ENCODE results near the gene TUBB2A.

The TUBB2A gene

GRCh38 chr6:3117912-3118352, 39.4 kb downstream of the TUBB2A start:
- Histone ChIP-seq H4K20me1 (ENCODE audit: insufficient read depth) (no peaks in the 10 kb centered on the region), H3K4me1 (ENCODE audit: low read depth, poor library complexity, severe bottlenecking) (peaks cover 26% of the 10 kb centered on the region), H3K4me2 (peak overlapping the region; percentile 89), H3K27me3 (ENCODE audit: insufficient read depth, low read depth) (no peaks in the 10 kb centered on the region), H2AFZ (ENCODE audit: low read depth) (peak overlapping the region; percentile 61; the same call in 1 of the 2 replicates), H3K9ac (peak overlapping the region; percentile 59; the same call in 1 of the 2 replicates), H3K27ac (peak overlapping the region; percentile 26), H3K36me3 (ENCODE audit: insufficient read depth) (no peaks in the 10 kb centered on the region), H3K4me3 (IDR thresholded peaks at IDR 0.05; ENCODE audit: insufficient read depth, low read depth, low read length) (no peak overlapping the region), H3K79me2 (ENCODE audit: insufficient read depth, low read depth) (no peaks in the 10 kb centered on the region)
- TF ChIP-seq, protein P1, sequence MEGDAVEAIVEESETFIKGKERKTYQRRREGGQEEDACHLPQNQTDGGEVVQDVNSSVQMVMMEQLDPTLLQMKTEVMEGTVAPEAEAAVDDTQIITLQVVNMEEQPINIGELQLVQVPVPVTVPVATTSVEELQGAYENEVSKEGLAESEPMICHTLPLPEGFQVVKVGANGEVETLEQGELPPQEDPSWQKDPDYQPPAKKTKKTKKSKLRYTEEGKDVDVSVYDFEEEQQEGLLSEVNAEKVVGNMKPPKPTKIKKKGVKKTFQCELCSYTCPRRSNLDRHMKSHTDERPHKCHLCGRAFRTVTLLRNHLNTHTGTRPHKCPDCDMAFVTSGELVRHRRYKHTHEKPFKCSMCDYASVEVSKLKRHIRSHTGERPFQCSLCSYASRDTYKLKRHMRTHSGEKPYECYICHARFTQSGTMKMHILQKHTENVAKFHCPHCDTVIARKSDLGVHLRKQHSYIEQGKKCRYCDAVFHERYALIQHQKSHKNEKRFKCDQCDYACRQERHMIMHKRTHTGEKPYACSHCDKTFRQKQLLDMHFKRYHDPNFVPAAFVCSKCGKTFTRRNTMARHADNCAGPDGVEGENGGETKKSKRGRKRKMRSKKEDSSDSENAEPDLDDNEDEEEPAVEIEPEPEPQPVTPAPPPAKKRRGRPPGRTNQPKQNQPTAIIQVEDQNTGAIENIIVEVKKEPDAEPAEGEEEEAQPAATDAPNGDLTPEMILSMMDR (conservative IDR thresholded peaks at IDR 0.05; ENCODE audit: low read depth, low read length), result no peak

DNA sequence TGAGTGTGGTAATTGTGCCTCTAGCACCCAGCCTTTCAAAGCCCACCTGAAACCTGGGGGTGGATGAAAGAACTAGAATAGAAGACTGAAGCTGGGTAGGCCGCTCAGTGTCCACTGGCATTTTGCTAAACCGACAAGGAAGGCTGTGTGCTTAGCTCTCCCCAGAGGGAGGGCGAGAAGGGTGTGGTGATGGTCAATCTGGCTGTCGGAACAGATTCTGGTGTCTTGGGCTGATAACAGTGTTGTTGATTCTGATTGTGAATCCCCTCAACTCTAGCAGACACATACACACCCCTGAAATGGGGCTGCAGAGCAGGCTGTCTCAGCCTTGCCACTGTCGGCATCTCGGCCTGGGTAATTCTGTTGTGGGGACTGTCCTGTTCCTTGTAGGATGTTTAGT, 43.0 kb downstream of the TUBB2A start:
- Histone ChIP-seq H3K36me3 (ENCODE audit: insufficient read depth) (no peaks in the 10 kb centered on the region), H3K4me3 (IDR thresholded peaks at IDR 0.05; ENCODE audit: insufficient read depth, low read depth, low read length) (no peak overlapping the region), H3K79me2 (ENCODE audit: insufficient read depth, low read depth) (no peaks in the 10 kb centered on the region), H2AFZ (ENCODE audit: low read depth) (no peak overlapping the region), H3K27me3 (ENCODE audit: insufficient read depth, low read depth) (no peaks in the 10 kb centered on the region), H3K4me1 (ENCODE audit: low read depth, poor library complexity, severe bottlenecking) (peaks cover 21% of the 10 kb centered on the region), H4K20me1 (ENCODE audit: insufficient read depth) (no peaks in the 10 kb centered on the region), H3K4me2 (no peak overlapping the region), H3K9ac (no peak overlapping the region), H3K27ac (no peak overlapping the region)
- TF ChIP-seq, protein P1 (conservative IDR thresholded peaks at IDR 0.05; ENCODE audit: low read depth, low read length), result no peak

GRCh38 chr6:3109761-3110160, 47.6 kb downstream of the TUBB2A start:
- no peaks in the 10 kb centered on the region; the same call in 1 of the 2 replicates for H3K36me3 ChIP-seq (ENCODE audit: insufficient read depth)
- H4K20me1 ChIP-seq (ENCODE audit: insufficient read depth), result no peaks in the 10 kb centered on the region
- H2AFZ ChIP-seq (ENCODE audit: low read depth), result no peak overlapping the region
- no peaks in the 10 kb centered on the region for H3K79me2 ChIP-seq (ENCODE audit: insufficient read depth, low read depth)
- no peak overlapping the region for H3K4me3 ChIP-seq (IDR thresholded peaks at IDR 0.05; ENCODE audit: insufficient read depth, low read depth, low read length)
- H3K27me3 ChIP-seq (ENCODE audit: insufficient read depth, low read depth), result no peaks in the 10 kb centered on the region
- no peak overlapping the region for H3K4me2 ChIP-seq
- no peak overlapping the region for H3K27ac ChIP-seq
- H3K9ac ChIP-seq, result no peak overlapping the region
- no peaks in the 10 kb centered on the region for H3K4me1 ChIP-seq (ENCODE audit: low read depth, poor library complexity, severe bottlenecking)
- TF ChIP-seq, protein P1 (conservative IDR thresholded peaks at IDR 0.05; ENCODE audit: low read depth, low read length), result no peak

- Histone ChIP-seq H3K4me3 (IDR thresholded peaks at IDR 0.05; ENCODE audit: insufficient read depth, low read depth, low read length) (no peak overlapping the region), H3K27ac (no peak overlapping the region), H3K4me1 (ENCODE audit: low read depth, poor library complexity, severe bottlenecking) (no peaks in the 10 kb centered on the region), H3K79me2 (ENCODE audit: insufficient read depth, low read depth) (no peaks in the 10 kb centered on the region), H3K27me3 (ENCODE audit: insufficient read depth, low read depth) (no peaks in the 10 kb centered on the region), H3K4me2 (no peak overlapping the region), H3K9ac (no peak overlapping the region), H4K20me1 (ENCODE audit: insufficient read depth) (no peaks in the 10 kb centered on the region), H3K36me3 (ENCODE audit: insufficient read depth) (no peaks in the 10 kb centered on the region; the same call in 1 of the 2 replicates), H2AFZ (ENCODE audit: low read depth) (no peak overlapping the region)
- TF ChIP-seq, protein P1 (conservative IDR thresholded peaks at IDR 0.05; ENCODE audit: low read depth, low read length), result no peak
Measured at GRCh38 chr6:3108746-3109414, 48.5 kb downstream of the TUBB2A start.
